A549 (cell line): ENCODE data around the gene SH3TC2. TPM values are rescaled to one million over a fixed set of nuclear protein-coding genes. Genes with fewer than 3 reads are reported as not detected.

Experiments used
- ATAC-seq, 2 experiments: fragments of 200-7000 bp in 1 of 2; fragments of >200 bp in 1 of 2; cut with Nextera tagmentation in 1 of 2; cut with Tn5 transposase in 1 of 2; 3 replicates each; pipeline versions ENCODE4 v1.8.0 to v1.9.1; 2018 to 2020; ENCODE audit warnings: mild to moderate bottlenecking in 1 of 2, moderate library complexity in 1 of 2
- CTCF ChIA-PET: fragments of 300-600 bp; sonication (Branson Sonifier 250); formaldehyde crosslinking; extraction: SDS; loops from one replicate; lab custom pipeline; 2021; ENCODE audit warnings: antibody characterized with exemption, inconsistent platforms; lab: Yijun Ruan, JAX
- POLR2A ChIA-PET: fragments of 350-600 bp; formaldehyde crosslinking; extraction: SDS; loops from one replicate; lab custom pipeline; 2021; ENCODE audit warnings: antibody characterized with exemption, inconsistent platforms; lab: Yijun Ruan, JAX
- DNase-seq, 2 experiments: peaks; one replicate each; pipeline versions ENCODE4 v3.0.0 to v3.0.0-alpha.2; 2011 to 2016; ENCODE audit warnings: low read depth in 1 of 2, low spot score in 1 of 2
- FAIRE-seq: peaks from 2 replicates; lab custom pipeline; 2011; peaks lifted over from hg19 to GRCh38; lab: Jason Lieb, UNC
- H3K27ac ChIP-seq, 2 experiments: fragments of >200 bp; sonication (Bioruptor Twin); formaldehyde crosslinking; 3 replicates each; pipeline ENCODE4 v1.5.1; 2016 to 2017
- H3K4me1 ChIP-seq: fragments of >200 bp; sonication (Bioruptor Twin); formaldehyde crosslinking; 3 replicates; pipeline ENCODE4 v1.6.1; 2016
- H3K4me2 ChIP-seq: fragments of >200 bp; sonication (Bioruptor Twin); formaldehyde crosslinking; 3 replicates; pipeline ENCODE4 v1.6.1; 2016
- H3K4me3 ChIP-seq: fragments of >200 bp; sonication (Bioruptor Twin); formaldehyde crosslinking; 3 replicates; pipeline ENCODE4 v1.5.1; 2016
- H3K9me3 ChIP-seq: fragments of >200 bp; sonication (Bioruptor Twin); formaldehyde crosslinking; 3 replicates; pipeline ENCODE4 v1.6.1; 2016
- BHLHE40 ChIP-seq: IDR thresholded peaks from 2 replicates; pipeline ENCODE4 v1.6.1; 2012; ENCODE audit warnings: low read depth, low read length, inconsistent platforms
- E2F6 ChIP-seq: IDR thresholded peaks from 2 replicates; pipeline ENCODE4 v1.6.1; 2012; ENCODE audit warnings: low read depth, borderline replicate concordance
- ELK1 ChIP-seq: fragments of 150-350 bp; IDR thresholded peaks from 2 replicates; pipeline ENCODE4 v1.6.1; 2014; ENCODE audit warnings: low read depth, mild to moderate bottlenecking, low read length
- EP300 ChIP-seq, 2 experiments: fragments of >200 bp; sonication (Bioruptor Twin); formaldehyde crosslinking; IDR thresholded peaks; 2 replicates in 1 of 2; 3 replicates in 1 of 2; pipeline ENCODE4 v1.6.1; 2016 to 2017
- ESRRA ChIP-seq: fragments of 150-350 bp; IDR thresholded peaks from 2 replicates; pipeline ENCODE4 v1.6.1; 2014; ENCODE audit warnings: mild to moderate bottlenecking, low read length, borderline replicate concordance
- FOSL2 ChIP-seq, 2 experiments: fragments of 450-650 bp in 1 of 2; fragments of >200 bp in 1 of 2; sonication (Bioruptor Twin) in 1 of 2; formaldehyde crosslinking; IDR thresholded peaks; 2 replicates each; pipeline versions ENCODE4 v1.5.0 to v1.6.1; 2016 to 2020; ENCODE audit warnings: mild to moderate bottlenecking in 1 of 2, moderate library complexity in 1 of 2
- HES2 ChIP-seq: fragments of >200 bp; sonication (Bioruptor Twin); formaldehyde crosslinking; IDR thresholded peaks from 2 replicates; pipeline ENCODE4 v1.6.1; 2016
- HEYL ChIP-seq: fragments of 250-450 bp; sonication (Bioruptor Pico); IDR thresholded peaks from 2 replicates; pipeline ENCODE4 v1.8.0; 2021; ENCODE audit warnings: mild to moderate bottlenecking, moderate library complexity
- HOXA7 ChIP-seq: fragments of 250-450 bp; sonication (Bioruptor Pico); IDR thresholded peaks from 2 replicates; pipeline ENCODE4 v1.5.0; 2020; ENCODE audit warnings: mild to moderate bottlenecking, moderate library complexity
- HOXB13 ChIP-seq: fragments of 250-450 bp; sonication (Bioruptor Pico); IDR thresholded peaks from 2 replicates; pipeline ENCODE4 v1.5.0; 2020; ENCODE audit warnings: low read depth, mild to moderate bottlenecking, moderate library complexity
- HOXB5 ChIP-seq: fragments of 250-450 bp; sonication (Bioruptor Pico); IDR thresholded peaks from 2 replicates; pipeline ENCODE4 v1.5.0; 2020; ENCODE audit warnings: mild to moderate bottlenecking, moderate library complexity
- JUNB ChIP-seq: fragments of >200 bp; sonication (Bioruptor Twin); formaldehyde crosslinking; IDR thresholded peaks from 2 replicates; pipeline ENCODE4 v1.6.1; 2016
- KDM1A ChIP-seq: fragments of 200-600 bp; sonication (generic); IDR thresholded peaks from 2 replicates; pipeline ENCODE4 v1.6.1; 2016; ENCODE audit warnings: low read depth, mild to moderate bottlenecking
- KDM5A ChIP-seq: fragments of 200-600 bp; sonication (generic); IDR thresholded peaks from 2 replicates; pipeline ENCODE4 v1.6.1; 2016; ENCODE audit warnings: antibody characterized with exemption, mild to moderate bottlenecking
- MAFK ChIP-seq: fragments of 450-650 bp; IDR thresholded peaks from 2 replicates; pipeline ENCODE4 v1.6.1; 2014; ENCODE audit not compliant: partially characterized antibody
- MAZ ChIP-seq: fragments of 150-350 bp; IDR thresholded peaks from 2 replicates; pipeline ENCODE4 v1.6.1; 2014; ENCODE audit warnings: antibody characterized with exemption, low read depth, low read length, borderline replicate concordance
- MYC ChIP-seq: IDR thresholded peaks from 2 replicates; pipeline ENCODE4 v1.6.1; 2012; ENCODE audit warnings: mild to moderate bottlenecking, inconsistent platforms, low read length, improper control_type of control experiment, borderline replicate concordance
- NR3C1 ChIP-seq: fragments of >200 bp; sonication (Bioruptor Twin); formaldehyde crosslinking; IDR thresholded peaks from 3 replicates; pipeline ENCODE4 v1.6.1; 2017
- POLR2A ChIP-seq: IDR thresholded peaks from 2 replicates; pipeline ENCODE4 v1.6.1; 2012; ENCODE audit warnings: mild to moderate bottlenecking, low read length
- POLR2AphosphoS2 ChIP-seq: conservative IDR thresholded peaks from 2 replicates; pipeline ENCODE4 v1.6.1; 2012; ENCODE audit warnings: low read length, improper control_type of control experiment, inconsistent platforms
- RAD21 ChIP-seq, 2 experiments: fragments of >200 bp in 1 of 2; sonication (Bioruptor Twin) in 1 of 2; formaldehyde crosslinking in 1 of 2; IDR thresholded peaks in 1 of 2; conservative IDR thresholded peaks in 1 of 2; 2 replicates in 1 of 2; 3 replicates in 1 of 2; pipeline ENCODE4 v1.6.1; 2012 to 2018; ENCODE audit warnings: inconsistent platforms in 1 of 2
- RCOR1 ChIP-seq: fragments of 150-350 bp; IDR thresholded peaks from 2 replicates; pipeline ENCODE4 v1.6.1; 2014; ENCODE audit warnings: antibody characterized with exemption, low read length, low read depth
- RNF2 ChIP-seq: fragments of 200-600 bp; sonication (generic); IDR thresholded peaks from 2 replicates; pipeline ENCODE4 v1.6.1; 2016; ENCODE audit warnings: low read depth, mild to moderate bottlenecking, antibody characterized with exemption, moderate library complexity, borderline replicate concordance
- SMC3 ChIP-seq: fragments of >200 bp; sonication (Bioruptor Twin); formaldehyde crosslinking; IDR thresholded peaks from 3 replicates; pipeline ENCODE4 v1.6.1; 2018; ENCODE audit warnings: inconsistent platforms
- TP53 ChIP-seq: fragments of 250-450 bp; sonication (Bioruptor Pico); IDR thresholded peaks from 2 replicates; pipeline ENCODE4 v1.5.0; 2021; ENCODE audit warnings: mild to moderate bottlenecking, moderate library complexity
- USF2 ChIP-seq: fragments of 450-650 bp; IDR thresholded peaks from 2 replicates; pipeline ENCODE4 v1.6.1; 2014; ENCODE audit warnings: antibody characterized with exemption
- ZFP36 ChIP-seq: fragments of 450-650 bp; IDR thresholded peaks from 2 replicates; pipeline ENCODE4 v1.6.1; 2014; ENCODE audit warnings: borderline replicate concordance; ENCODE audit not compliant: partially characterized antibody
- ZNF302 ChIP-seq: fragments of 250-450 bp; sonication (Bioruptor Pico); IDR thresholded peaks from 2 replicates; pipeline ENCODE4 v1.9.0; 2021; ENCODE audit warnings: inconsistent platforms, mild to moderate bottlenecking, moderate library complexity
- WGBS: methylation state at CpG from one replicate; pipeline ENCODE4 v1.1.6; 2017; ENCODE audit errors: missing lambda C conversion rate; 5-methylcytosine and 5-hydroxymethylcytosine counted together
- polyA plus RNA-seq, 4 experiments: library from polyadenylated mRNA; depleted of rRNA in 3 of 4; stranded (reverse); fragments of >200 nt; fragmentation: RNase III in 1 of 4; extraction: RNeasy Plus Mini Kit Qiagen cat#74134 plus additional on column Dnase treatment in 1 of 4; gene quantifications; 2 replicates in 3 of 4; 3 replicates in 1 of 4; pipeline ENCODE4 v1.2.3, GENCODE V29; 2011 to 2017

The SH3TC2 gene
- polyA plus RNA-seq, 2 of the 4 experiments (the other 2 are of a cell fraction) = 0.06 to 0.34 TPM

- POLR2A ChIA-PET = no interaction called here
- no peak for ATAC-seq
Observed at GRCh38 chr5:149013796-149014195, 49.1 kb downstream of the SH3TC2 start.

GRCh38 chr5:149012350-149012749 lies 50.5 kb downstream of the SH3TC2 start:
- WGBS = 80% methylated on average over 5 of the region's 5 CpGs
- no peak overlapping the region for H3K27ac ChIP-seq
- ATAC-seq (peak; percentile 31 to 49; a peak in 1 of 6 replicates), DNase-seq (no peak), FAIRE-seq (no peak)
- no peak overlapping the region for H3K4me3 ChIP-seq
- ChIA-PET CTCF (interaction anchor here (0.8 to 11.5 kb wide), 6 partner anchors 9 to 281 kb away, joined by 3 to 68 read pairs (median 4); no protein-coding TSS in a partner anchor), POLR2A (no interaction called here)
- H3K4me1 ChIP-seq = no peaks in the 10 kb centered on the region
- H3K9me3 ChIP-seq = no peaks in the 10 kb centered on the region
- H3K4me2 ChIP-seq = no peak overlapping the region
- TF ChIP-seq USF2 (no peak), ESRRA (no peak), TP53 (no peak), POLR2A (no peak), SMC3 (no peak), ZNF302 (CRISPR knock-in tag) (no peak), JUNB (no peak), RCOR1 (no peak), RAD21 (conservative IDR thresholded peaks at IDR 0.05 in 1 of 2, IDR thresholded peaks at IDR 0.05 in 1 of 2) (no peak), MAZ (no peak), HES2 (no peak)

More at GRCh38 chr5:149013796-149014195, 49.1 kb downstream of the SH3TC2 start:
- Histone ChIP-seq H3K4me3 (no peak overlapping the region), H3K4me2 (no peak overlapping the region), H3K9me3 (no peaks in the 10 kb centered on the region), H3K27ac (no peak overlapping the region), H3K4me1 (no peaks in the 10 kb centered on the region)
- no peak for FAIRE-seq
- WGBS = 42% methylated on average over 2 of the region's 2 CpGs
- DNase-seq = no peak
- TF ChIP-seq POLR2AphosphoS2 = no peak
- no peak for TF ChIP-seq ZFP36
- no peak for TF ChIP-seq HOXB5 (CRISPR knock-in tag)
- CTCF ChIA-PET = interaction anchor here (0.9 to 11.5 kb wide), 3 partner anchors 22 to 101 kb away, joined by 3 to 68 read pairs (median 3); no protein-coding TSS in a partner anchor

- 37% methylated on average over 2 of the region's 2 CpGs for WGBS
- CTCF ChIA-PET = interaction anchor here (0.9 to 11.5 kb wide), 5 partner anchors 9 to 103 kb away, joined by 3 to 68 read pairs (median 5); no protein-coding TSS in a partner anchor
- TF ChIP-seq MAFK = peak; percentile 88
- no peak for TF ChIP-seq RNF2
- no peak for TF ChIP-seq FOSL2 (IDR thresholded peaks at IDR 0.05)
- no peak for TF ChIP-seq FOSL2 (CRISPR knock-in tag; IDR thresholded peaks at IDR 0.05)
- TF ChIP-seq, all 56 proteins: peak for 1
Observed at GRCh38 chr5:149011728-149012127, 51.1 kb downstream of the SH3TC2 start.

GRCh38 chr5:149011084-149011483 lies 51.8 kb downstream of the SH3TC2 start:
- ChIA-PET POLR2A (interaction anchor here (0.6 kb wide), 1 partner anchor 185 kb away, joined by 3 read pairs; no protein-coding TSS in a partner anchor), CTCF (interaction anchor here (0.9 to 11.5 kb wide), 6 partner anchors 8 to 278 kb away, joined by 3 to 68 read pairs (median 4); no protein-coding TSS in a partner anchor)
- Histone ChIP-seq H3K4me1 (no peaks in the 10 kb centered on the region), H3K4me3 (no peak overlapping the region), H3K4me2 (no peak overlapping the region), H3K9me3 (no peaks in the 10 kb centered on the region), H3K27ac (no peak overlapping the region)
- ATAC-seq (peak; percentile 51 to 75), DNase-seq (peak in 1 of 2 experiments; percentile 8), FAIRE-seq (no peak)
- WGBS = 74% methylated on average over 3 of the region's 3 CpGs
- TF ChIP-seq HOXB13 (CRISPR knock-in tag) (no peak), HOXB5 (CRISPR knock-in tag) (no peak), HEYL (CRISPR knock-in tag) (no peak), KDM5A (no peak), HES2 (no peak), EP300 (IDR thresholded peaks at IDR 0.05) (no peak), BHLHE40 (no peak), HOXA7 (CRISPR knock-in tag) (no peak), ELK1 (no peak), E2F6 (no peak), MYC (no peak), RNF2 (no peak), NR3C1 (no peak), SMC3 (no peak), JUNB (no peak), KDM1A (no peak)

More at GRCh38 chr5:149011728-149012127, 51.1 kb downstream of the SH3TC2 start:
- Histone ChIP-seq H3K27ac (no peak overlapping the region), H3K4me3 (no peak overlapping the region), H3K9me3 (no peaks in the 10 kb centered on the region), H3K4me2 (no peak overlapping the region), H3K4me1 (no peaks in the 10 kb centered on the region)
- ATAC-seq (no peak), DNase-seq (no peak), FAIRE-seq (no peak)
- POLR2A ChIA-PET = interaction anchor here (0.6 kb wide), 1 partner anchor 186 kb away, joined by 3 read pairs; no protein-coding TSS in a partner anchor
